ENCODE results near the gene KIAA1217.

DNA sequence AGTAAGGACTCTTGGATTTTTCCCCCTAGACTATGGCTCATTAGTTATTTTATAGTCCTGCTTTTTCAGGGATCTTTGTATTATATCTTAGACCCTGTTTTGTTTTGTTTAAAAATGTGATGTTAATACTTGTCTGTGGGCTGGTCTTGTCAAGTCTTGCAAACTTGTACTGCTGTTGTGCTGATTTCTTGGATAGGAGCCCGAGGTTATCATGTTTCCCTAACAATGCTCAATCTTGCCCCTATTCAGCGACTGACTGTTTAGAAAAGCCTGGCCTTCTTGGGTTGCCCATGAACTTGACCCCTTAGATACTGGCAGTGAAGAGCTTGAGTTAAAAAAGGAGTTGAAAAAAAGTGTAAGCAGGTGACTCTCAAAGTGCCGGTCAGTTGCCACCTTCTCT lies 115.7 kb downstream of the KIAA1217 start:
- TF ChIP-seq POLR2A (IDR thresholded peaks at IDR 0.05; ENCODE audit: low read length) (no peak), GATA1 (IDR thresholded peaks at IDR 0.05; ENCODE audit: low read depth, low read length) (no peak)
